Tibial artery (tissue), 4 donors: Measurements from ENCODE around the gene ADGRL2.

Source experiments
- DNase-seq, 2 donors: peaks; one replicate each; pipeline ENCODE4 v3.0.0-alpha.2; 2019
- H3K27ac ChIP-seq, 2 donors: fragments of 200-600 bp; sonication (generic) in 1 of 2; 1 replicate in 1 of 2; 2 replicates in 1 of 2; pipeline ENCODE4 v1.5.1; 2018 to 2019; ENCODE audit warnings: mild to moderate bottlenecking in 1 of 2
- H3K27me3 ChIP-seq, 2 donors: fragments of 200-600 bp; sonication (generic) in 1 of 2; one replicate each; pipeline versions ENCODE4 v1.5.1 to v1.6.0; 2016 to 2019
- H3K36me3 ChIP-seq, 3 donors: fragments of 200-600 bp; sonication (generic) in 2 of 3; one replicate each; pipeline ENCODE4 v1.5.1; 2016 to 2019; ENCODE audit warnings: mild to moderate bottlenecking in 2 of 3
- H3K4me1 ChIP-seq, 4 donors: fragments of 200-600 bp; sonication (generic) in 2 of 4; 1 replicate in 3 of 4; 2 replicates in 1 of 4; pipeline ENCODE4 v1.5.1; 2016 to 2019
- H3K4me3 ChIP-seq, 2 donors: fragments of 200-600 bp; sonication (generic) in 1 of 2; 1 replicate in 1 of 2; 2 replicates in 1 of 2; pipeline ENCODE4 v1.5.1; 2018 to 2019; ENCODE audit warnings: mild to moderate bottlenecking in 2 of 2
- H3K9me3 ChIP-seq, 3 donors: fragments of 200-600 bp; sonication (generic) in 1 of 3; one replicate each; pipeline ENCODE4 v1.5.1; 2016 to 2019
- CTCF ChIP-seq, 2 experiments: fragments of 200-600 bp in 1 of 2; fragments of 450-650 bp in 1 of 2; IDR thresholded peaks; one replicate each; pipeline ENCODE4 v1.5.1; 2017 to 2019; ENCODE audit warnings: antibody characterized with exemption in 2 of 2, mild to moderate bottlenecking in 1 of 2, moderate library complexity in 1 of 2
- intact Hi-C: fragments of 100-400 bp; cut with DNase I; formaldehyde crosslinking; loops from one replicate; pipeline ENCODE4 v1.15.0; 2023; ENCODE audit warnings: low total_unique reads

Gene ADGRL2

DNA sequence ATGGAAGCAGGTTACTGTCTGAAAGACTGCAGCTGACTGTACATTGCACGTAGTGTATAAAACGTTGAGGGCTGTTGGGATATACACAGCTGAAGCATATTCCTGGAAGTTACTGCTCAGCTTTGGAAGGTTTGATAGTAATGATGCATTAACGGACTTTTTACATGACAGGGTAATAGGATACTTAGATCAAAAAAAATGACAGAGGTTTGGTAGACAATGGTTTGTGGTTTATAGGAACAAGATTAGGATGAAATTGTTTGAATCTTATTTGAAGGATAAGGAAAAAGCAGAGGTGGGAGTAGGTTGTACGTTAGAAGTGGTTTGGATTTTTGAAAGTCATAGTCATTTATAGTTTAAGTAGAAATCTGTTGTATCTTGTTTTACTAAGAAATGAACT lies 33.0 kb downstream of the ADGRL2 start:
- intact Hi-C loops = no loop called here
- TF ChIP-seq CTCF (IDR thresholded peaks at IDR 0.05) = no peak
- no peak for DNase-seq
- H3K27me3 ChIP-seq = no peaks in the 10 kb centered on the region
- H3K36me3 ChIP-seq = no peaks in the 10 kb centered on the region
- H3K4me3 ChIP-seq = no peak overlapping the region
- H3K9me3 ChIP-seq = no peaks in the 10 kb centered on the region
- H3K4me1 ChIP-seq = peaks cover 0 to 51% (median 18%) of the 10 kb centered on the region in 4 donors
- no peak overlapping the region for H3K27ac ChIP-seq

DNA sequence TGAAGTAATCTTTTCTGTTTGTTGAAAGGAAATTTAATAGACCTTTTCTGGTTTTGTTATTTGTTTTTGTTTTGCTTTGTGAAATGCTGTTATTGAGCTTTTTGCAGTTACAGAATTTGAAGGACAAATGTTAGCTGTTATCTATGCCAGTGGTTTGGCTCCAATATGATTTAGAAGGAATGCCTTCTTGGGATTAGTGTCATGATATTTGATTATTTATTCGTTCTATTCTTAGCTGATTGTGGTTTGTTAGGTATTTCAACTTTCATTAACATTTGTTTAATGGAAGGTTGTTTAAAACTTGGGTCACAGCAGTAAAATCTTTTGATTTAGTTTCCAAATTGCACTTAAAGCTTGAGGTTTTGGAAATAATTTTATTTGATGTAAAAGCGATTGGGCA lies 33.5 kb downstream of the ADGRL2 start:
- H3K9me3 ChIP-seq = no peaks in the 10 kb centered on the region
- no peak for DNase-seq
- no peaks in the 10 kb centered on the region for H3K27me3 ChIP-seq
- intact Hi-C loops = no loop called here
- H3K4me1 ChIP-seq = peaks cover 0 to 51% (median 18%) of the 10 kb centered on the region in 4 donors
- H3K36me3 ChIP-seq = no peaks in the 10 kb centered on the region
- no peak overlapping the region for H3K4me3 ChIP-seq
- no peak overlapping the region for H3K27ac ChIP-seq
- TF ChIP-seq CTCF (IDR thresholded peaks at IDR 0.05) = no peak

- intact Hi-C loops = no loop called here
- H3K4me3 ChIP-seq = no peak overlapping the region
- H3K9me3 ChIP-seq = no peaks in the 10 kb centered on the region
- DNase-seq = no peak
- no peaks in the 10 kb centered on the region for H3K27me3 ChIP-seq
- no peak overlapping the region for H3K27ac ChIP-seq
- H3K36me3 ChIP-seq = no peaks in the 10 kb centered on the region
- no peak for TF ChIP-seq CTCF (IDR thresholded peaks at IDR 0.05)
- H3K4me1 ChIP-seq = peaks cover 0 to 51% (median 18%) of the 10 kb centered on the region in 4 donors
Measured at GRCh38 chr1:81834921-81835698, 34.4 kb downstream of the ADGRL2 start.

GRCh38 chr1:81836007-81836626 lies 35.4 kb downstream of the ADGRL2 start:
- Histone ChIP-seq H3K36me3 (no peaks in the 10 kb centered on the region), H3K9me3 (no peaks in the 10 kb centered on the region), H3K4me1 (peaks cover 0 to 51% (median 18%) of the 10 kb centered on the region in 4 donors), H3K27me3 (no peaks in the 10 kb centered on the region), H3K27ac (peak overlapping the region; percentile 10 to 20), H3K4me3 (no peak overlapping the region)
- no peak for DNase-seq
- no peak for TF ChIP-seq CTCF (IDR thresholded peaks at IDR 0.05)
- intact Hi-C loops = no loop called here

DNA sequence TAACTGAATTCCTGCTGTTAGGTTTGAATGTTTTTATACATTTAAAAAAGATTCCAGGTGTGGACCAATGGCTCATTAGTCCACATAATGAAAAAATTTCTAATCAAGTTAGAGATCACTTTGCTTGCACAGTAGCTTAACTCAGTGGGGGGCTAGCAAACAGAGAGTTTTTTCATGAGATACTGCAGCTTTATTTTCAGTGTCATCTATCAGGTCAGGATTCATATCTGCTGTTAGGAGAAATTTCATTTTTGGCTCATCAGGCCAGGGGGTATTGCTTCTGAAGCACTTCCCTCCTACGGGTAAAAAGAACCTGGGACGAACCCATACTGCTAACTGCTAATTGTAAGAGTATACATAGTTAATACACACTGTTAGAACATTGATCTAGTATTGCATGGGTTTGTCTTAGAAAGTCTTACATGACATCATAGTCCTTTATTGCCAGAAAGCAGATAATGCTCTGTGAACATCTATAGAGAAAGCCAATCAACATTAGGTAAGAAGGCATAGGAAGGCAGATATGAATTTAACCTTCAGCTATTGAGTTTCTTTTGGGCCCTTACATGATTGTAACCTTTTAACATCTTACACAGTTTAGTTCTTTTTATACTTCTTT lies 38.0 kb downstream of the ADGRL2 start:
- intact Hi-C loops = no loop called here
- TF ChIP-seq CTCF (IDR thresholded peaks at IDR 0.05) = no peak
- DNase-seq = no peak
- Histone ChIP-seq H3K4me3 (no peak overlapping the region), H3K9me3 (no peaks in the 10 kb centered on the region), H3K4me1 (peaks cover 0 to 32% (median 14%) of the 10 kb centered on the region in 4 donors), H3K36me3 (no peaks in the 10 kb centered on the region), H3K27me3 (no peaks in the 10 kb centered on the region), H3K27ac (no peak overlapping the region)
